GM19397 (cell line): Measurements from ENCODE around the gene QRFP.
"Not testable (repeated sequence)": the region's sequence is repeated elsewhere in the genome, so short reads cannot be mapped to it uniquely, and the experiment has no call there.

Experiments used
- ATAC-seq: cut with Tn5 transposase; IDR thresholded peaks from one replicate; pipeline ENCODE4 v1.9.1; 2021; ENCODE audit warnings: mild to moderate bottlenecking, moderate library complexity; ENCODE audit not compliant: unreplicated experiment

Gene QRFP

DNA sequence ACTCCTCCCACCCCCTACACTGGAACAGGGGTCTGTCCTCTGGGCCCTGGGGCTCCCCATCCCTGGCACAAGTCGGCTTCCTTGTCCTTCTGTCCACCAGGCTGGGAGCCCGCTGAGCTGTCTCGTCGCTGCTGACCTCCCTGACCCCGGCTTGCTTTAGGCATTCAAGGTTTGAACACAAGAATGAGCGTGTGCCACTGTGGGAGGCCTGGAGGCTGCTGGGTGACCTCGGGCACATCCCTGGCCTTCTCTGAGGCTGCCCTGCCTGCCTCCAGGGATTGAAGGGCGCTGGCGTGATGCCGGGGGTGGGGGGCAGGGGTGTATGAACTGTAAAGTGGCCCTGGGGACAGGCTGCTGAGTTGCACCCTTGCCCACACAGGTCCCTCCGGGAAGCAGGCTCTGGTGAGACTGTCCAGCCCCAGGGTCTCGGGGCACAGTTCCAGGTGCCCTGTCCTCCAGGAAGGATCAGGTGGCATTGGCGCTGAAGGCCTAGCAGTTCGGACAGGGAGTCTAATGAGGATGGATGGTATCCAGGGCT is 24.2 kb upstream of the QRFP start:
- ATAC-seq = no peak

DNA sequence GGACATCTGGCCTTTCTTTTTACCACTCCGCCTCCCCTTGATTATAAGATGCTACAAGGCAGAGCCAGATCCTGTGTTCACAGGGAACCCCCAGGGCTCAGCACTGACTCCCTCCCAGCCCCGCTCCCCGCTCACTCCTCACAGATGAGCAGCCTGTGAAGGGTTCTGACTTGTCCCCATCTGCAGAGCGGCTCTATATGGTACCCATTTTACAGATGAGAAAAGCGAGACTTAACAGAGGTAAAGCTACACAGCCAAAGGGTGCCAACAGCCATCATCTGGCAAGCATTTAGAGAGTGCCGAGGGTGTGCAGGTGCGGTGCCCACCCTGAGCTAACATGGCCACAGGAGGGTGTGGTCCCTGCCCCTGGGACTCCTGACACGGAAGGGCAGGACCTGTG is 23.6 kb upstream of the QRFP start:
- ATAC-seq = no peak

- ATAC-seq = no peak
Observed at GRCh38 chr9:130919559-130920145, 23.0 kb upstream of the QRFP start.

- ATAC-seq = no peak
Observed at GRCh38 chr9:130918826-130919558, 22.4 kb upstream of the QRFP start.

- no peak for ATAC-seq
Observed at GRCh38 chr9:130918101-130918825, 21.7 kb upstream of the QRFP start.

DNA sequence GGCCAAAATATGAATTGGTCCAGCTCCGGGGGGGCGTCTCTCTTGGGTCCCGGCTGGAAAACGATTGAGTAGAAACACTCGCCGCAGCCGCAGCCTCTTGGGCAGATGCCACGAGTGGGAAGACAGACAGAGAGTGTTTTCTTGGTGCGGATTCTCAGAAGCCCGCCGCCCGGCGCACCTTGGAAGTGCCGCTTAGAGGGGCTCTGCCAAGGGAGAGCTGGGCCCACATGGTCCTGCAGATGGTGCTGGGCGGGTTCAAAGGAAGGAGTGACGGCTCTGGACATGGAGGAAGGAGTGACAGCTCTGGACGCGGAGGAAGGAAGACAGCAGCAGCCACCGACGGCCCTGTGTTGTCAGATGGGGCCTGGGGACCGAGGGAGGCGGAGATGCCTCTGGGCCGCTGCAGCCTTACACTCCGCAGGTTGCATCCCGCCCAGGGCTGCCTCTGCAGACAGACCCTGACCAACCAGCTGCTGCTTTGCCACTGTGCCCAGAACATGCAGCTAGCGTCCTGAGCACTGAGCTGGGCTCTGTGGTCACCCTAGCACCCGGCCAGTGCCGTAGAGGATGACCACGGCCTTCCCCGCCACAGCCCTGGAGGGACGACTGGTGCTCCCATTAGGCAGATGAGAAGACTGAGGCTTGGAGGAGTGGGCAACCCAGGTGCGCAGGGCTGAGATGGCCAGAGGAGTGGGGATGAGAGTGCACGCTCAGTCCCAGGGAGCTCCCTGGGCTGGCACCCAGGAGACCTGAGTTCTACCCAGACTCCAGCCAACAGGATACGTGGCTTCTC is 20.8 kb upstream of the QRFP start:
- ATAC-seq = no peak

DNA sequence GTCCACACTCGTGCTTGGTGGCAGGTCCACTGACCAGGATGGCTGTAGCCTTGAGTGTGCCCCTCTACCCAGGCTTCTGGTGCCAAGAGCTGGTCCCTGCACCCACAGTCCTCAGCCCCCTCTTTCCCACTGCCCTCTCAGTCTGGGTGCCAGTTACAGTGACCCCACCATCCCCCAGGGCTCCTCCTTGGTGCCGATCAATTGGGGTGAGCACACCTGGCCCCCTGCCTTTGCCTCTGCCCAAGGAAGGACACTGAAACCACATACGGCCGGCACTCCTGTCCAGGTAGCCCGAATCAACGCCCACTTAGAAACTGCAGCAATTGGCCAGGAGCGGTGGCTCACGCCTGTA is 18.5 kb upstream of the QRFP start:
- ATAC-seq = no peak

DNA sequence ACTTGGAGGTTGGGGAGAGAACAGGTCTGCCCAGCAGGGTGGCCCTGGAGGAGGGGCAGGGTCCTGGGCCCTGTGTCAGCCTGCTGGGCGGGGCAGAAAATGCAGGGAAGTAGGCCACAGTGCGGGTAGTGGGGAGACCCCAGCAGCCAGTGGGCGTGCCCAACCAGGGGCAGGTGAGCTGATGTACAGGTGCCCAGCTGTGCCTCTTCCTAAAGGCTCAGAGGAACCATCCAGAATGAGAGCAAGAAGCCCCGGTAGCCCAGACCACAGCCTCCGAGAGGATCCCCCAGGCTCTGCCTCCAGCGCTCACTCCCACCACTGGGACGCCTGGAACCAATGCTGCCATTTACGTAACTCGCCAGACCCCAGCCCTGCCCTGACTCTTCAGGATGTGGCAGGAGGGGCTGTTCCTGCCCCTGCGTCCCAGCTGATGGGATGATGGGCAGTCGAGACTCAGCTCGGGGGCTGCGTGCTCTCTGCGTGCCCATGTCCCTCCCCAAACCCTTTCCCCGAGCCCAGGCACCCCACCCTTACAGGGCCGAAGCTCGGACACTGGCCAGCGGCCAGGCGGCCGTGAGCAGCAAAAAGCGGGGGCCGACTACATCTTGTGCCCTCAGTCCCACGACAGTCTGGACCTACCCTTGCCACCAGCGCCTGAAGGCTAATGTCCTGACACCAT is 17.9 kb upstream of the QRFP start:
- no peak for ATAC-seq

DNA sequence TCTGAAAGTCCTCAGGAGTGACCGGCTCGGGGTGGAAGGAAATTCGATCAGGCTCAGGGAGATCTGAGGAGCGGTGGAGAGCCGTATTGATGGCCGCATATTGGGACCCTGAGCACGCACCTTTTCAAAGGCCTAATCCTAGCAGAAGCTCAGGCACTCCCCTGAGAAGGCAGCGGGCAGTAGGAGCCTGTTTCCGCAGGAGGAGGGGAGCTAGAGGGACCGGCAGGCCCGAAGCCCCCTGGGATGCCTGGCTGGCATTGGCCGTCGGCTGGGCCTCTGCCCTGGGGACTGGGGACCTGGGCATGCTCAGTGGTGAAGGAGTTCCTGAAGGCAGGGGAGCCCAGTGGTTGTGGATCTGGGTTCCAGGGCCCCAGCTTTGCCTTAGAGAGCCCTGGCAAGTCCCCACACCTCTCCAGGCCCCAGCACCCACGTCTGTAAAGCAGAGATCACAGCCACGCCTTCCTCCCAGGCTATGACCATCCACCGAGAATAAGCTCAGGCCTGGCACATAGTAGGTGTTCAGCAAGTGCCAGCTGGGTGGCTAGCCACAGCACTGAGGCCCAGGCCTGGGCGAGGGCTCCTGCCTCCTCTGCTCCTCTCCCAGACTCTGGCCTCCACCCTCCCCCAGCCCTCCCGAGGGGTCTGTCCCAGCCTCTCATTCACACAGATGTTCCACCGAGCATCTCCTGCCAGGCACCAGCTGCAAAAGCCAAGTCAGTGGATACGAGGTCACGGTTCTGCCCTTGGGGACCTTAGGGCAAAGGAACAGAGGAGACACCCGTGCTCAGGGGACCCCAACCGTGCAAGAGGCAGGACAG is 17.2 kb upstream of the QRFP start:
- no peak for ATAC-seq

GRCh38 chr9:130912932-130913598 is 16.5 kb upstream of the QRFP start:
- no peak for ATAC-seq

GRCh38 chr9:130911254-130912049 is 14.8 kb upstream of the QRFP start:
- ATAC-seq = no peak

GRCh38 chr9:130910670-130911069 is 14.1 kb upstream of the QRFP start:
- not testable (repeated sequence) for ATAC-seq

GRCh38 chr9:130910041-130910440 is 13.4 kb upstream of the QRFP start:
- ATAC-seq = not testable (repeated sequence)

GRCh38 chr9:130908878-130909355 is 12.3 kb upstream of the QRFP start:
- no peak for ATAC-seq

DNA sequence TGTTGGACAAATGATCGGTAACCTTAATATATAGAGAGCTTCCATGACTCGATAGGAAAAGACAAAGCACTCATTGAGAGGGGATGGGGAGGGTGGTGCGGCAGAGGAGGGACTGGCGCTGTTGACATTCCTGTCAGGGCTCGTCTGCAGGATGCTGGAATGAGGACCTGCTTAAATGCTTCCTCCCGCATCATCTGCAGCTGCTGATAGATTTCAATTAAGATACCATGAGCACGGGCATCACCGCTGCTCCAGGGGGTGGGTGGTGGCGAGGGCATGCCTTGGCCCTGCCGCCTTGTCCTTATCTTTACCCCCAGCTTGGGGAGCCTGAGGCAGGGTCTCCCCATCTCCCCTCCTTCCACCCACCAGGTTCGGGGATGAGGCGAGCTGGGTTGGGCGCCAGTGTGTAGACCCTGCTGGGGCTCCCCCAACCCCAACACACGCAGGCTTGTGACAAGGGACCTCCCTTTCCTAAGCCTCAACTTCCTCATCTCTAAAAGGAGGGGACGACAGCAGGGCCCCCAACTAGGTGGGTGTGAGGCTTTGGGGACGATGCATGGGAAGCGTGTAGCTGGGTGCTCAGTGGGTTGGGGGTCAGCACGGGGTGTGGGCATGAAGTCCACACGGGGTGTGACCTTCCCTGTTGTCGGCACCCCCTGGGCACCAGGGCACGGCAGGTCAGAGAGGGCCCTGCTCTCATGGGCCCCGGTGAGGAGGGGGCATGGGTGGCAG is 11.7 kb upstream of the QRFP start:
- ATAC-seq = no peak

DNA sequence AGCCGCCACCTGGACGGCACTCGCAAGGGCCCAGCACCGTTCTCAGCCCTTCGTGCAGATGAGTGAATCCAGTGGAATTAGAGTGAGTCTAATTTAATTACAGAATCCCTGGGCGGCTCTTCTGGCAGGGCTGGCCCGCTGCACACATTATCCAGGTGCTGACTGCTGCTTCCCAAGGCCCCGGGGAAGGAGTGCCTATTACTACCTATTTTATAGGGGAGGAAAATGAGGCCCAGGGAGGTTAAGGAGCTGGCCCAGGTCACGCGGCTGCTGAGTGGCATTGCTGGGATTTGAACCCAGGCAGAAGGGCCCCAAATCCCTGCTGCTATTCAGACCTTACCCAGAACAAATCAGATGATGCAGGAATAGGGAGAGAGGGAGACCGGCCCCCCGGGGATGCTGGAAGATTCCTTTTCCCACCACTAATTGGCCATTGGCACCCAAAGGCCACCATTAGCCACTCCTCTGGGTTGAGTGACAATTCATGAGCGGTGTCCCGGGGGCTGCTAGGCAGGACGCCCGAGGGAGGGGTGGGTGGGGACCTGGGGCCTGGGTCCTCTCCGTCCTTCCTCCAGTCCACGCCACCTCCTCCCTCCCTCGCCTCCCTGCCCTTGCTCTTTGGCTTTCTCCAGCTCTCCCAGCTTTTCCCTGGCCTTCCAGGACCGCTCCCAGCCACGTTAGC is 10.3 kb upstream of the QRFP start:
- ATAC-seq = no peak
